Measurements from ENCODE around the gene CD2.

The CD2 gene

DNA sequence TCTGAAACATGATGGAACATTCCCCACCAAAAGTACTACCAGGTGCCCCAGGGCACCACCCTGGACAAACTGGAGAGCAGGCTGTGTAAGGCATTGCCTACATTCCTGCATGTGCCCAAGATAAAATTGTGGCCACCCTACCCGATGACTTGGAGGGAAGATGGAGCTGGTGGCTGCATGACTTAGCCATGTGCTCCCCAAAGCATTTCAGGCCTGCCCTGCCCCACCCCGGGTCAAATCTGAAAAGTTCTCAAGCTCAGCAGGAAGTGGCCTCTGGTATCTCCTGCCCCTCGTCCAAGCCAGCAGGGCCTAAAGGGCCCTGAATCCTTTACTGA, 8.5 kb downstream of the CD2 start:
- DNase-seq = no peak

DNA sequence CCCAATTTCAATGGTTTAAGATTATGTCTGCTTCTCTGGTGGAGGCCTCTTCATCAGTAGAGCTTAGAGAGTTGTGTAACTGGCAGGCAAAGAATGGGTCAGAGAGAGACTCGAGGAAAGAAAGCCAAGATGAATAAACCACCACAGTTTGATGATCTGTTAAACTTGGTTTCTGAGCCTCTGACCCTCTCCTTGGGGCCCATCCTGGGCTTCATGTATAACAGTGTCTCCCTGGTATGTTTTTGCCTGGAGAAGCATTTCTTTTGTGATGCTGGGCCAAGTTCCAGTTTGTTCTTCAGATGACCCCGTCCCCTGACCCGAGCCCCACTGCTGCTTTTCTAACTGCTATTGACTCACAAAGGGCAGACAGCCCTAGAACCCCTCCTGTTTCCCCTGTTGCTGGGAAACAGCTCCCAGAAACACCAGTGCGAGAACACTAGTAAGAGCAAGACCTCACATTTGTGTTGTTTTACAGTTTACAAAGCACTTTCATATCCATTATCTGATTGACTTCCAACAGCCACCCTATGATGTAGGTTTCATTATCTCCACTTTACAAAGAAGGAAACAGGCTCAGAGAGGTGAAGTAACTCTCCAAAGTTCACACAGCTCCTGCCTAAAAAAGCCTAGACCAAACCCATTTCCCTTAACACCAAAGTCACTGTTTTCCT, 9.0 kb downstream of the CD2 start:
- DNase-seq = peak in 1 of 2 donors; percentile 43

DNA sequence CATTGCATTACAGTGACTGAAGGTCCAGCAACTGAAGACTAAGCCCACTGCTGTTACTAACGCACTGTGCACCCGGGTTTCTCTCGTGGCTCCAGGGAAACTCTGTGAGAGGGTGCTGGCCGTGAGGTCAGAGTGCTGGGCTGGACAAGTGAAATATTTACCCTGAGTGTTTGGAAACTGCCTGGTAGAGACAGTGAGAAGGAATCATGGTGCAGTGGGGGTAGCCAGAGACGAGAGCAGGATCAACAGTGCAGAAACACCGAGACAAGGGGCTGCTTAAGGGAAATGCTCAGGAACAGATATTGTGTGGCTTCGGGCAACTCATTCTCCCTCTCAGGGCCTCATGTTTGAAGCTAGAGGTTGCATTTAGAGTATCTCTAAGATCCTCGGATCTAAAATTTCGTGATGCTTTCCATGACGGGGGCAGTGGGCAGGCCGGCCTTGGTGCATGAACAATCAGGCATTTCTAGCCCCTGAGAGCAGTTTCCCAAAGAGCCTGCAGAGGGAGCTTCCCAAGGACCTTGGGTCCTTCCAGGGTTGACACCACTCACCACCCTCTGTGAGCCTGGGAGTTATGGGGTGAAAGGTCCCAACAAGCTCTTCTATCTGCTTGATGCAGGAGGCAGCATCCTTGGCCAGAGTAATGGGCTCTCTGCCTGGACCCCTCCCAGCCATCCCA, 9.7 kb downstream of the CD2 start:
- peak; percentile 57 to 58 for DNase-seq

DNA sequence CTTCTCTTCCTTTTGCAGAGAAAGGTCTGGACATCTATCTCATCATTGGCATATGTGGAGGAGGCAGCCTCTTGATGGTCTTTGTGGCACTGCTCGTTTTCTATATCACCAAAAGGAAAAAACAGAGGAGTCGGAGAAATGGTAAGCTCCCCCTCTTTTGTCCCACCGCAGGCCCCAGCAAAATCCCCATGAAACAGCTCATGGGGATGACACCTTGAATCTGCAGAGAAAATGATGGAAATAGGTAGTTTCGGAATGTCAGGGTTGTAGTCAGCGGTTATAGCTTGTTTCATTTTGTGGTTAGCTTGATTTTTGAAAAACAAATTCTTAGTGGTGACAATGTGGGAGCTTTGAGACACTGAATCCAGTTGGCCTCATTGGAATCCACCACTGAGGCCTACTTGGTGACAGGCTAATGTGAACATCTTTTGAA, 10.3 kb downstream of the CD2 start:
- DNase-seq = peak; percentile 42 to 58

DNA sequence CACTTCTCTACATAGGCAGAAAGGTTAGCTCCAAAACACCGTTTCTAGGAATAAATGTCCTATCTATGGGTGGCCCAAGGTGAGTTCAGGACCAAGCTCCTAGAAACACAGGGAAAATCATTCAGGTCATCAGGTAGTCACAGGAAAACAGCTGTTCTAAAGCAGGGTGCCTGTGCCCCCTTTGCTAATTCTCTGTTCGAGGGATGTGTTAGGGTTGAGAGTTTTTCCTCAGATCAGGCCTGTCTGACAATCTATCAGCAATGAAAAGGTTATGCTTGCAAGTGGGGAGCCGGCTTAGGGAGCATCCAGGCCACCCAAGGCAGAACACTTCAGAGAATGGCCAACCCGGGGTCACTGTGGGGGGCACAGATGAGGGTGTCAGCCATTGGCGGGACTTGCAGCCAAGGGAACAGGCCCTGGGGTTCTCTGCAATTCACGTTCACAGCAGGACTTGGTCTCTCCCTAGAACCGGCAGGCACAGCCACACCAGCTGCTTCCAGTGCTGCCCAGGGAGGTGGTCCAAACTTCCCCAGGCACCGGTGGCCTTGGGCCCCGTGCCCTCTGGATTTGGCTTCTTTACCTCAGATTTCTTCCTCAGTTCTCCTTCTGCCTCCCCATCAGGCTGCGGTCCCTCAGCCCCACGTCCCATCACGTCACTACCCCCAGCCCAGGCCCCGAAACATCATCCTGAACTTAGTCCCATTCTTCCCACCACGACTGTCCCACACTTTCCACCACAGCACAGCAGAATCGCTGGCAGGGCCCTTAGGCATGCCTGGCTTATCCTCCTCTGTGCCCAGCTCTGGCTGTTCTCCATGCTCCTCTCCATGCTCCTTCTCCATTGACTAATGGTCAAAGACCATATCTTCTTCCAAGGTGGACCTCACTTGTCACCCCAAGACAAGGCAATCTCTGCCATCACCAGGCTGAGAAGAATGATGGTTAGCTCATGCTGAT, 11.0 kb downstream of the CD2 start:
- no peak for DNase-seq

DNA sequence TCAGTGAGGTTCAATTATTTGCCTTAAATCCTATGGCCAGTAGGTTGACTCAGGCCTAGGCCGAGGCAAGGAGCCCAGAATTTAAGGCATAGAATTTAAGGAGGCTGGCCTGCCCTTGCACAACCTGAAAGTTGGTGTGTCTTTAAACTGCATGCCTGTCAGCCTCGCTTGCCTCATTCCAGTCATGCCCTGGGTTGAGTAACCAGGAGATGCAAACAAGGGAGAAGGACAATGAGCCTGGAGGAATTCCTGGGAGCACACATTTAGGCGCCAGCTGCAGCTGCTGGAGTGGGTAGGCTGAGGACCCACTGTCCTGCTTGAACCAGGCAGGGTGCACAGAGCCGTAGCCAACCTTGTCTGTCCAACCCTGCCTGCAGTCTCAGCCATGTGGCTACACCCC, 11.7 kb downstream of the CD2 start:
- DNase-seq = no peak

DNA sequence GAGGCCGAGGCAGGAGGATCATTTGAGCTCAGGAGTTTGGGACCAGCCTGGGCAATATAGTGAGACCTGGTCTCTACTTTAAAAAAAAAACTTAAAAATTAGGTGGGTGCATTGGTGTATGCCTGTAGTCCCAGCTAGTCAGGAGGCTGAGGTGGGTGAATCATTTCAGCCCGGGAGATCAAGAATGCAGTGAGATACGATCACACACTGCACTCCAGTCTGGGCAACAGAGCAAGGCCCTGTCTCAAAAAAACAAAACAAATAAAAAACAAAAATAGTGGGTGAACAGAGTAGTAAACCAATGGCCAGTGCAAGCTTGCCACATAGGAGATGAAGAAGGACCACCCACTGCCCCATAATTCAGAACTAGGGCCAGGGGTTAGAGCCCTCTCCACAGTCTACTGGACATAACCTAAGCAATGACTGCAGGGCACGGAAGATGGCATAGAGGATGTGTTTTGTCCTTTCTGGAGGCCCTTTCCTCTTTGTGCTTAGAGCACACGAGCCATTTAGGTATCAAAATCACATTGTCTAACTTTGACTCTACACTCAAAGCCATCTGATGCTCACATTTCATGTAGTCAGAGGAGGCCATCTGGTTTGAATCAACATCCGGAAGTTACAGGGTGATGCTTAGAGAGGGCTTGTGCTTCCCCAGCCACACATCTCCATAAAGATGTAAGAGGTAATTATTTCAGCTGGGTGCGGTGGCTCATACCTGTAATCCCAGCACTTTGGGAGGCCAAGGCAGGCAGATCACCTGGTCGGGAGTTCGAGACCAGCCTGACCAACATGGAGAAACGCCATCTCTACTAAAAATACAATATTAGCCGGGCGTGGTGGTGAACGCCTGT, 12.6 kb downstream of the CD2 start:
- DNase-seq = peak; percentile 27 to 40

DNA sequence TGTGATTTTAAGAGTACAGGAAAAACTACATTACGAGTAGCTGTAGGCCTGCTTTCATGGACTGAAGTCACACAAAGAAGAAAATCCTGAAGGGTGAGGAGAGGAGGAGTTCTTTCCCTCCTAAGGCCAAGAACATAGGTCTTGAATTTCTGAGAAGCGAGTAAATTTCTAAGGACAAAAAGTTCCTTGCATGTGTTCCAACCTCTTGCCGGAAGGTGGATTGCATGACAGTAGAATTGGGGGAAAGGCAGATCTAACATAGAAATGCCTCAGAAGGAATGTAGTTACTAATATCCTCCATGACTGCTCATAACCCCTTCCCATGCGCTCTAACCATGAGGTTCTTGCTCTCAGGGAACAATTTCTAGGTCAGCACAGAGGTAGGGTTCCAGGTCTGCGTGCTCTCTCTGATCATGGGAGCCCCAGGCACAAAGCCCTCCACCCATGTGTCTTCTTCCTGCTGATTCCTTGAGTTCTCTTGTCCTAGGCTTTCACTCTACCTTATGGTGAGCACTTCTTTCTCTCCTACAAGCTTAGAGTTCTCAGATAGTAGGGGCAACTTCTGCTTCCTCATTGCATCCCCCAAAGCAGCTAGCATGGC, 13.7 kb downstream of the CD2 start:
- no peak for DNase-seq

DNA sequence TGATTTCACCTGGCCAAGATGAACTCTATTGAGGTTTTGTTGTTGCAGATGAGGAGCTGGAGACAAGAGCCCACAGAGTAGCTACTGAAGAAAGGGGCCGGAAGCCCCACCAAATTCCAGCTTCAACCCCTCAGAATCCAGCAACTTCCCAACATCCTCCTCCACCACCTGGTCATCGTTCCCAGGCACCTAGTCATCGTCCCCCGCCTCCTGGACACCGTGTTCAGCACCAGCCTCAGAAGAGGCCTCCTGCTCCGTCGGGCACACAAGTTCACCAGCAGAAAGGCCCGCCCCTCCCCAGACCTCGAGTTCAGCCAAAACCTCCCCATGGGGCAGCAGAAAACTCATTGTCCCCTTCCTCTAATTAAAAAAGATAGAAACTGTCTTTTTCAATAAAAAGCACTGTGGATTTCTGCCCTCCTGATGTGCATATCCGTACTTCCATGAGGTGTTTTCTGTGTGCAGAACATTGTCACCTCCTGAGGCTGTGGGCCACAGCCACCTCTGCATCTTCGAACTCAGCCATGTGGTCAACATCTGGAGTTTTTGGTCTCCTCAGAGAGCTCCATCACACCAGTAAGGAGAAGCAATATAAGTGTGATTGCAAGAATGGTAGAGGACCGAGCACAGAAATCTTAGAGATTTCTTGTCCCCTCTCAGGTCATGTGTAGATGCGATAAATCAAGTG, 14.3 kb downstream of the CD2 start:
- no peak for DNase-seq

DNA sequence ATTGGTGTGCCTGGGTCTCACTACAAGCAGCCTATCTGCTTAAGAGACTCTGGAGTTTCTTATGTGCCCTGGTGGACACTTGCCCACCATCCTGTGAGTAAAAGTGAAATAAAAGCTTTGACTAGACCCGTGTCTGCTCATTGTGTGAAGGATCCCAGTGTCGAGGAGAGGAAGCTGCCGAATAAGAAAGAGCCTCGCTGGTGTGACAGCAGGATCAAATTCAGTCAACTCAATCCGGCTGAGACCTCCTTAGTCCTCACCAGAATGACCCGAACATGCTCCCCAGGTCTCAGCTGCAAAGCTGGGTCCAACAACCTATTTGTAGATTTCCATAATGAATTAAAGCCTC, 14.8 kb downstream of the CD2 start:
- peak in 1 of 2 donors; percentile 11 for DNase-seq

DNA sequence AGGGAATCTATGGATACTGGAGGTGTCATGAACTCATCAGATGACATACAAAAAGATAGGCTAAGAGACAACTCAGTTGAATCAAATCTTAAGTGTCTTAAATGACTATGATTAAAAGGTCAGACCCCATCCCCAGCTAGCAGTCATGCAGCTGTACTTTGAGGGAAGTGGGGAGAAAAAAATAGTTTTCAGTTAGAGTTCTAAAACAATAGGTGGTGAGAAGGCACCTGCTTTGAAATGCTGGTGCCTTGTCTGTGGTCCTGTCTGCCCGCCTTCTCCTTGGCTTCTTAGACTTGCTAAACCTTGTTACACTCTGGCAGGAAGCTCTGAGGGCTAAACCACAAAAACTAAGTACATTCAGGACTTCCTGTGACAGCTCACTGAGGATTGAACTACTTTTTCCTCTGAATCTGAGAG, 15.3 kb downstream of the CD2 start:
- peak; percentile 72 to 78 for DNase-seq

DNA sequence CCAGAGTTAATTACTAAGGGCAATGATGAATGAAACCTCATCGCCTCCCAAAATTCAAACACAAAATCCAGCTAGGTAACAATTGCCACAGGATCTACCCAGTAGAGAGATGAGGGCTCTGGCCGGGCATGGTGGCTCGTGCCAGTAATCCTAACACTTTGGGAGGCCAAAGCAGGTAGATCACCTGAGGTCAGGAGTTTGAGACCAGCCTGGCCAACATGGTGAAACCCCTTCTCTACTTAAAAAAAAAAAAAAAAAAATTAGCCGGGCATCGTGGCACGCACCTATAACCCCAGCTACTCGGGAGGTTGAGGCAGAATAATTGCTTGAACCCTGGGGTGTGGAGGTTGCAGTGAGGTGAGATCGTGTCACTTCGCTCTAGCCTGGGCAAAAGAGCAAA, 15.8 kb downstream of the CD2 start:
- DNase-seq = no peak

DNA sequence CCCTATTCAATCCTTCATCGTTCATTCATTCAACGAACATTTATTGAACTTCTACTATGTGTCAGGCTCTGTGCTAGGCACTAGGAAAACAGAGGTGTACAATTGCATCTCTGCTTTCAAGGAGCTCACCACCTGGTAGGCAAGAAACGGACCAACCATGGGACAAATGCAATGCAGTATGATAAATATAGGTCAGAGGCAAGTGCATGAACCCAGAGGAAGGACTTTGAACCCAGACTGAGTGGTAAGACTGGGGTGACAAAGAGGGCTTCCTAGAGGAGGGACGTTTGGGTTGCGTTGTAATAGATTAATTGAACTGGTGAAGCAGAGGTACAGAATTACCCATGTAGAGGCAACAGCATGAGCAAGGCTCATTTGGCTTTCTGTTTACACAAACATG, 16.4 kb downstream of the CD2 start:
- peak; percentile 14 to 20 for DNase-seq

DNA sequence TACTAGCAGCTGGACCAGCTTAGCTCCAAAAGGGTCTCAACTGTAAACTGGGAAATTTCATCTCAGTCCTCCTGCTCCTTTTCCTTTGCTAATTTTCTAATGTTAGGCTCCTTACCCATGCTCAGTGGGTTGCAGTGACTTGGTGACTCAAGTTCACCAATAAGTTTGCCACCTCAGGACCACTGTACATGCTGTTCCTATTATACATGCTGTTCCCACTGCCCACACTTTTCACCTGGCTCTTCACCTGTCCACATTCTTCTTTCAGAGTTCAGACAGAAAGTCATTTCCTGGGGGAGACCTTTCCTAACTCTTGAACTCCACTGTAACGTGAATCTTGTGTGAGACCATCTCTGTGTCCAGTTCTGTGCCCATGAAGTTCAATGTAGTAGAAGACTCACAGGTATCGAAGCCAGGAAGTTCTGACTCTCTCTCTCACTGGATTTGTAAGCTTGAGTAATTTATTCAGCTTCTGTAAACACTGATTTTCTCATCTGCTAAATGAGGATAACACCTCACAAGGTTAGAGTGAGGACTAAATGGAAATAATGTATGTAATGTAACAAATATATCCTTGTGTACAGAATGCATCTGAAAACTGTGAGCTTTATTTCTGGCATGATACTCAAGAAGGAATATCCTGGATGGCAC, 17.9 kb downstream of the CD2 start:
- DNase-seq = no peak

DNA sequence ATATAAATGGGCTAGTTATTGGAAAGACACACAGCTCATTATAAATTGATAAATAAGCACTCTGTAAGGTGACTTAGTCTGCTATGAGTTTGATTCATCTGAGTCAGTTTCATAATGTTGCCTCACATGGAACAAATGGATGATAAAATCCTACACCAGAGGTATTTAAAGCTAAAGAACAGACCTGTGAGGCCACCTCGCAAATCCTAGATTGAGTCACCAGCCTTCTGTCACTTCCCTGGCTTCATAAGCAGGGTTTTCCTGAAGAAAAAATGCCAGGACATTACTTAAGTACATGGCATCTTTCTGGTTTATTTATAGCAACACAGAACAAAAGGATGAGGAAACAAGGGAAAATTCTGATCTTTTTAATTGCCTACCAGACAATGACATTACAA, 18.4 kb downstream of the CD2 start:
- DNase-seq = no peak

DNA sequence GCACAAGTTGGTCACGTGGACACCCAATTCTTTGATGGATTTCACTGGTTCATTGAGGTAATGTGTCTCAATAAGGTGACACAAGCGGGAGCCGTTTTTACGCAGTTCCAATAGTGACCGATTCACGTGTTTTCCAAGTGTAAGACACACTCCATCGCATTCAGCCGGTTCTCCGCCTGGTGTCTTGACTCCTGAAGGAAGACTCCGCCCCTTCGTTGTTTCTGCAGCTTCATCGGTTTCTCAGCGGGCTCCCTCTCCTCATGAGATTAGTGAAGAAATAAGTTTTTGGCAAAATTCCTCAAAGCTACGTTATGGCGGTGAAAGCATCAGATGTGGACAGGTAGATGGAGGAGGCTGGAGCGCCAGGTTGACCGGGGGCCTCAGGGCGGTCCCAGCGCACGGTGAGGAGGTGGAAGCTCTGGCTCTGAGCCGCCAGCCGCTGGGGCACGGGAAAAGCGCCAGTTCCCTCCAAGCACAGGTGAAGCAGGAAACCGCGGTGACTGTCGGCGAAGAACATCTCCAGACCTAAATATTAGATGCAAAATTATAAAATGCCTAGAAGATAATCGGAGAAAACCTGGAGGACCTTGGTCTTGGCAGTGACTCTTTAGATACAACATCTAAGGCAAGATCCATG, 21.0 kb downstream of the CD2 start:
- DNase-seq = no peak

DNA sequence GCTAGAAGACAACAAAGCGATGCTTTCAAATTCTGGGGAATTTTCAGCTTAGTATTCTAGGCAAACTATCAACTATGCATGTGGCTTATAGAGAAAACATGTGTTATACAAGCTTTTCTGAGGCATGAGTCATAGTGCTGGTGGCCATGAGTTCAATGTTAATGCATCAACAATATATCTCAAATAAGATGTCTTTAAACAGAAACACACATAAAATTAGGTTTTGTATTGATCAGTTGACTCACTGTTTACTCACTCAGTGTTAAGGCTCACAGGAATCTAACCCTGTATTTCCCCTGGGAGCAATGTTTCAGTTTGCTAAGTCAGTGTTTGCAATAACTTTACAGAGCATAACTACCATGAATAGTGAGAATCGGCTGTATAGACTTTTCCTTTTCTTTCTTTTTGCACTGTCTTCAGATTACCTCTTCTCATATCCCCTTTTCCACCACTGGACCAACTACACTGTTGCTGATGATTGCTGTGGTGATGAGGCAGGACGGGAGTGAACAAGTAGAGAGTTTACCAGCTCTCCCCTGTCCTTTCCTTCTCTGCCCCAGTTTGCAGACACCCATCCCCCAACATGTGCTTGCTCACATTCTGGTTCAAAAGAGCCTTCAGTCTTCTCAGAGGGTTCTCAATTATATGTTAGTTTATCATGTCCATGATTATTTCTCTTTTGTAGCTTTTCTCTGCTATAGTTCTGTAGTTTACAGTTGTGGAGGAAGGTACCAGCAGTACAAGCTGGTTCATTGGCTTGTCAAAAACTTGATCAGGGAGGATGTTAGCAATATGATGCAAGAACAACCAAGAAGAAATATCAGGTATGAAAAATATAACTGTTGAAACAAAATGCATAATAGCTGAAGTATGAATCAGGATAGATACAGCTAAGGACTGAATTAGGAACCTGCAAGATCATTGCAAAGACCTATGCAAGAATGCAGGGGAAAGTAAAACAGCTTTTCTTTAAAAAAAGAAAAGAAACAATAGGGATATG, 23.9 kb downstream of the CD2 start:
- peak in 1 of 2 donors; percentile 22 for DNase-seq

DNA sequence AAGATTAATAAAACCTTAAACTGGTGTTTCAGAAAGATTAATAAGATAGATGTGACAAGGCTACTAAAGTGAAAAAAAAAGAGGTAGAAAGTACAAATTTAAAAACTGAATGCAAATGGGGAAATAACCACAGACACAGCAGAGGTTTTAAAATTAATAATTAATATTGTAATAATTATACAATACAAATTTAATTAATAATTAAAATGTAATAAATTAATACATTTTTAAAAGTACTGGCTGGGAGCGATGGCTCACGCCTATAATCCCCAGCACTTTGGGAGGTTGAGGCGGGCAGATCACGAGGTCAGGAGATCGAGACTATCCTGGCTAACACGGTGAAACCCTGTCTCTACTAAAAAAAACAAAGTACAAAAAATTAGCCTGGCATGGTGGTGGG, 26.8 kb downstream of the CD2 start:
- DNase-seq = no peak

DNA sequence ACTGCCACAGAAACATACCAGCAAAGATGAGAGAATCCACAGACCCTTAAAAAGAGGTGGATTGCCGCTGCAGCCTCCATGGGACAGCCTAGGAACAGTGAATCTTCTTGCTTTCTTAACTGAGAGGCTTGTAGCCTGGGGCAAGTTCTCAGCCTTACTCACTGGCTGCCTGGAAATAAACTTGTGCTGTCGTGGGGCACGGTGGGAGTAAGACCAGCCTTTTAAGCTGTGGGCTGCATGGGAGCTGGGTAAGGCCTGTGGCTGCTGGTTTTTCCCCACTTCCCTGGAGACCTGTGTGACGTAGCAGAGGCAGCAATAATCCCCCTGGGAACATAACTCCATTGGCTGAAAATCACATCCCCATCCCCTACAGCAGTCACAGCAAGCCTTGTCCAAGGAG, 30.8 kb downstream of the CD2 start:
- no peak for DNase-seq
